Kidney (tissue), 14 donors: Measurements from ENCODE around the gene CFB. TPM values are rescaled to one million over a fixed set of nuclear protein-coding genes. Genes with fewer than 3 reads are reported as not detected.
"Not testable (repeated sequence)": the region's sequence is repeated elsewhere in the genome, so short reads cannot be mapped to it uniquely, and the experiment has no call there.

Source experiments
- DNase-seq, 5 donors: peaks; one replicate each; pipeline ENCODE4 v3.0.0-alpha.2; 2013 to 2020
- FAIRE-seq: peaks from 2 replicates; lab custom pipeline; 2012; peaks lifted over from hg19 to GRCh38; lab: Jason Lieb, UNC
- H3K27ac ChIP-seq, 2 donors: one replicate each; pipeline ENCODE4 v1.7.0; 2013; ENCODE audit warnings: low read depth in 2 of 2, low read length in 2 of 2, inconsistent platforms in 1 of 2
- H3K27me3 ChIP-seq: one replicate; pipeline ENCODE4 v1.7.1; 2013; ENCODE audit warnings: low read length, inconsistent platforms; ENCODE audit not compliant: control insufficient read depth, insufficient read depth
- H3K36me3 ChIP-seq, 3 donors: one replicate each; pipeline versions ENCODE4 v1.7.0 to v1.7.1; 2013; ENCODE audit warnings: low read length in 3 of 3, control low read depth in 1 of 3, inconsistent platforms in 1 of 3; ENCODE audit not compliant: insufficient read depth in 3 of 3, control insufficient read depth in 2 of 3
- H3K4me1 ChIP-seq, 3 donors: one replicate each; pipeline versions ENCODE4 v1.7.0 to v1.7.1; 2013; ENCODE audit warnings: low read length in 3 of 3, inconsistent platforms in 1 of 3, low read depth in 1 of 3; ENCODE audit not compliant: control insufficient read depth in 2 of 3, insufficient read depth in 2 of 3
- H3K4me3 ChIP-seq, 3 donors: one replicate each; pipeline versions ENCODE4 v1.7.0 to v1.8.1; 2013; ENCODE audit warnings: low read length in 3 of 3, control low read depth in 1 of 3, inconsistent platforms in 1 of 3
- H3K9ac ChIP-seq, 3 donors: one replicate each; pipeline versions ENCODE4 v1.7.0 to v1.7.1; 2013; ENCODE audit warnings: low read length in 3 of 3, control low read depth in 1 of 3, inconsistent platforms in 1 of 3
- H3K9me3 ChIP-seq, 3 donors: one replicate each; pipeline versions ENCODE4 v1.7.0 to v1.7.1; 2013; ENCODE audit warnings: low read length in 3 of 3, control low read depth in 1 of 3, inconsistent platforms in 1 of 3; ENCODE audit not compliant: control insufficient read depth in 2 of 3, insufficient read depth in 1 of 3
- intact Hi-C: fragments of 100-400 bp; cut with DNase I; formaldehyde crosslinking; loops from one replicate; pipeline ENCODE4 v1.11.1; 2022
- polyA plus RNA-seq: library from polyadenylated mRNA; stranded (reverse); fragments of 350-450 nt; fragmentation: Illumina TruSeq; extraction: RNeasy Lipid Tissue Mini Kit (QIAGEN cat#74804); gene quantifications from one replicate; pipeline ENCODE4 v1.2.3, GENCODE V29; 2014; ENCODE audit warnings: low read depth, low replicate concordance; ENCODE audit not compliant: insufficient read depth
- total RNA-seq: library from RNA; stranded (reverse); fragmentation: NEBNext Ultra II Directional; extraction: Animal tissue kit (Norgen Biotek cat#: 25700); gene quantifications from one replicate; pipeline ENCODE4 v1.2.1, GENCODE V29; 2021
- TF ChIP-seq, protein P1 (sequence below): IDR thresholded peaks from 3 replicates; pipeline ENCODE4 v1.5.1; 2012; ENCODE audit warnings: mild to moderate bottlenecking, moderate library complexity, borderline replicate concordance; ENCODE audit not compliant: insufficient read depth; ENCODE audit errors: extremely low read depth
- donor health status: control.
- donor health status: control.
- donor health status: control.
- donor health status: control.
- donor health status: control.
- donor health status: DM: yes; HTN: yes; CAD: no.
- donor health status: Normal renal cell carcinoma (clear cell type).

The CFB gene
- total and polyA plus RNA-seq, 2 donors from 2014 or later = 154 to 200 TPM

GRCh38 chr6:31928672-31928939, 17.3 kb upstream of the CFB start:
- no peaks in the 10 kb centered on the region for H3K27me3 ChIP-seq
- no peaks in the 10 kb centered on the region for H3K36me3 ChIP-seq
- H3K9ac ChIP-seq = no peak overlapping the region
- H3K27ac ChIP-seq = no peak overlapping the region
- intact Hi-C loops = no loop called here
- no peaks in the 10 kb centered on the region for H3K4me1 ChIP-seq
- no peak for DNase-seq
- H3K4me3 ChIP-seq = no peak overlapping the region
- no peak for FAIRE-seq
- TF ChIP-seq, protein P1, sequence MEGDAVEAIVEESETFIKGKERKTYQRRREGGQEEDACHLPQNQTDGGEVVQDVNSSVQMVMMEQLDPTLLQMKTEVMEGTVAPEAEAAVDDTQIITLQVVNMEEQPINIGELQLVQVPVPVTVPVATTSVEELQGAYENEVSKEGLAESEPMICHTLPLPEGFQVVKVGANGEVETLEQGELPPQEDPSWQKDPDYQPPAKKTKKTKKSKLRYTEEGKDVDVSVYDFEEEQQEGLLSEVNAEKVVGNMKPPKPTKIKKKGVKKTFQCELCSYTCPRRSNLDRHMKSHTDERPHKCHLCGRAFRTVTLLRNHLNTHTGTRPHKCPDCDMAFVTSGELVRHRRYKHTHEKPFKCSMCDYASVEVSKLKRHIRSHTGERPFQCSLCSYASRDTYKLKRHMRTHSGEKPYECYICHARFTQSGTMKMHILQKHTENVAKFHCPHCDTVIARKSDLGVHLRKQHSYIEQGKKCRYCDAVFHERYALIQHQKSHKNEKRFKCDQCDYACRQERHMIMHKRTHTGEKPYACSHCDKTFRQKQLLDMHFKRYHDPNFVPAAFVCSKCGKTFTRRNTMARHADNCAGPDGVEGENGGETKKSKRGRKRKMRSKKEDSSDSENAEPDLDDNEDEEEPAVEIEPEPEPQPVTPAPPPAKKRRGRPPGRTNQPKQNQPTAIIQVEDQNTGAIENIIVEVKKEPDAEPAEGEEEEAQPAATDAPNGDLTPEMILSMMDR = no peak
- H3K9me3 ChIP-seq = no peaks in the 10 kb centered on the region

- Histone ChIP-seq H3K4me1 (no peaks in the 10 kb centered on the region), H3K9ac (no peak overlapping the region), H3K9me3 (no peaks in the 10 kb centered on the region), H3K27me3 (no peaks in the 10 kb centered on the region), H3K27ac (no peak overlapping the region), H3K36me3 (no peaks in the 10 kb centered on the region), H3K4me3 (no peak overlapping the region)
- intact Hi-C loops = no loop called here
- FAIRE-seq (no peak), DNase-seq (no peak)
- TF ChIP-seq, protein P1 = no peak
These were observed 14.9 kb upstream of the CFB start for GRCh38 chr6:31930962-31931361.

DNA sequence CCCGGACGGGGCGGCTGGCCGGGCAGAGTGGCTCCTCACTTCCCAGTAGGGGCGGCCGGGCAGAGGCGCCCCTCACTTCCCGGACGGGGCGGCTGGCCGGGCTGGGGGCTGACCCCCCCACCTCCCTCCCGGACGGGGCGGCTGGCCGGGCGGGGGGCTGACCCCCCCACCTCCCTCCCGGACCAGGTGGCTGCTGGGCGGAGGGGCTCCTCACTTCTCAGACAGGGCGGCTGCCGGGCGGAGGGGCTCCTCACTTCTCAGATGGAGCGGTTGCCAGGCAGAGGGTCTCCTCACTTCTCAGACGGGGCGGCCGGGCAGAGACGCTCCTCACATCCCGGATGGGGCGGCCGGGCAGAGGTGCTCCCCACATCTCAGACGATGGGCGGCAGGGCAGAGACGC, 13.8 kb upstream of the CFB start:
- FAIRE-seq, H3K4me3 ChIP-seq, H3K27me3 ChIP-seq, H3K9me3 ChIP-seq, H3K4me1 ChIP-seq, H3K36me3 ChIP-seq, intact Hi-C loops, H3K27ac ChIP-seq, DNase-seq, H3K9ac ChIP-seq: not testable (repeated sequence)

DNA sequence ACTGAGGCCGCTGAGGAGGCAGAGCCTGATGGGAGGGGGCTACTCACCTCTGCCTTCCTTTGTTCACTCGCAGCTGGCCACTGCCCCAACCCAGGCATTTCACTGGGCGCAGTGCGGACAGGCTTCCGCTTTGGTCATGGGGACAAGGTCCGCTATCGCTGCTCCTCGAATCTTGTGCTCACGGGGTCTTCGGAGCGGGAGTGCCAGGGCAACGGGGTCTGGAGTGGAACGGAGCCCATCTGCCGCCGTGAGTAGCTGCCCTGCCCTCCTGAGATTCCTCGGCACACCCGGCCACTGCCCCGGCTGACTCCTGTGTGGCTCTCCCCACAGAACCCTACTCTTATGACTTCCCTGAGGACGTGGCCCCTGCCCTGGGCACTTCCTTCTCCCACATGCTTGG, 12.4 kb upstream of the CFB start:
- Histone ChIP-seq H3K4me3 (no peak overlapping the region), H3K9ac (no peak overlapping the region), H3K4me1 (no peaks in the 10 kb centered on the region), H3K27me3 (no peaks in the 10 kb centered on the region), H3K9me3 (no peaks in the 10 kb centered on the region), H3K27ac (no peak overlapping the region), H3K36me3 (no peaks in the 10 kb centered on the region)
- intact Hi-C loops = no loop called here
- TF ChIP-seq, protein P1 = no peak
- FAIRE-seq (no peak), DNase-seq (no peak)
